Ecto neural progenitor cell (in vitro differentiated cells): ENCODE results near the gene IGSF6.
"Not testable (repeated sequence)": the region's sequence is repeated elsewhere in the genome, so short reads cannot be mapped to it uniquely, and the experiment has no call there.

Experiments used
- DNase-seq: peaks from one replicate; pipeline ENCODE4 v3.0.0-alpha.2; 2018; ENCODE audit warnings: low spot score

The IGSF6 gene

GRCh38 chr16:21629616-21630539 is 22.5 kb downstream of the IGSF6 start:
- DNase-seq, result not testable (repeated sequence)

GRCh38 chr16:21628772-21629171 is 23.6 kb downstream of the IGSF6 start:
- DNase-seq, result no peak

DNA sequence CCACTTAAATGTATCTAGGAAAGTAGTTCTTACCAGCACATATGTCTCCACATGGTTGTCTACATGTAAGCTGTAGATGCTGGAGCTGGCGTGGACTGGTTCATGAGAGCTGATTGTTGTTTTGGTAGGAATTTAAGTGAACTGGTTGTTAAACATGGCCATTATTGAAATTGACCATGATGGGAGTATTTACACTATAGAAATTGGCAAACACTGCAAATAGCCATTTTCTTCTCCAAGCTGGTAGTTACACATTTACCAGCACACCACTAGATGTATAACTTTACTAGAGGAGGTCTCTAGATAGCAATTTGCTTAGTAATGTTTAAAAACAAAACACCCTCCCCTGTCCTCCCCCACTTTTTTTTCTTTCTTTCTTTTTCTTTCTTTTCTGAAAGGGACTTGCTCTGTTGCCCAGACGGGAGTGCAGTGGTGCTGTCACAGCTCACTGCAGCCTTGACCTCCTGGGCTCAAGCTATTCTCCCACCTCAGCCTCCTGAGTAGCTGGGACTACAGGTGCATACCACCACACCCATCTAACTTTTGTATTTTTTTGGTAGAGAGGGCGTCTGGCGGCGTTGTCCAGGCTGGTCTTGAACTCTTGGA is 24.2 kb downstream of the IGSF6 start:
- DNase-seq, result no peak

- DNase-seq, result no peak
These were observed 25.6 kb downstream of the IGSF6 start for GRCh38 chr16:21626659-21627277.

DNA sequence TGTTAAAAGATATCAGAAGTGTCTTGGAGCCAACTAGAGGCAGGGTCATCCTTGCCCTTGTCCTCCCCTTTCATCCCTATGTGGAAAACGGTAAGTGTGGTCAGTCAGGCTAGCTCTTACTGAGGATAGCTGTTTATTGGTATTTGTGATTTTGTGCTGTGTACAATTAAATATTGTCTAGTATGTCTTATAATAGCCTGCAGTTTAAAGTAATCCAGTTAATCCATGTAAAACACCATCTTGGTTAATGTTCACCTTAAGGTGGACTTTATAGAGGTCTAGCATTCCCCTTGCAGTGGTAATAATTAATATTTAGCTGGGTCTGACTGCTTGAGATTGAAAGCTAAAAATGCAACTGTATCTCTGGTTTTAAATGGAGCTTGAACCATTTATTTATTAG is 27.4 kb downstream of the IGSF6 start:
- DNase-seq, result no peak

DNA sequence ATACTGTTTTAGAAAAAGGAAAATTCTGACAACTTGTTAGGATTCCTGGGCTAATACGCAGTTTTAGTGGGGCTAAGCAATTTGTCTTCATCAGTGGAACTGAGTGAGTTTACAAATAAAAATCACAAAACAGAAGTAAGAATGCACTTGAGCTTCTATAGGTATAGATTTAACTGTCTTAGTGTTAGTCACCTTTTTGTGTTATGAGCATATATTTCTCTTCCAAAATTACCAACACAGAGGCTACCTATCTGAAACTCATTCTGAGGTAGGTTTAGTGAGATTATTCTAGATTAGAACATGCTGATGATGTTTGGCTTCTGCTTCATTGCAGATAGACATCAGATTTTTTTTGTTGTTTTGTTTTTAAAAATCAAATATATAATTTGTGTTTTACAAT is 29.9 kb downstream of the IGSF6 start:
- no peak for DNase-seq

GRCh38 chr16:21620592-21620991 is 31.8 kb downstream of the IGSF6 start:
- DNase-seq, result no peak

GRCh38 chr16:21619765-21620425 is 32.5 kb downstream of the IGSF6 start:
- no peak for DNase-seq

- no peak for DNase-seq
These were observed 34.1 kb downstream of the IGSF6 start for GRCh38 chr16:21618281-21618680.

GRCh38 chr16:21617607-21618006 is 34.8 kb downstream of the IGSF6 start:
- DNase-seq, result no peak

- no peak for DNase-seq
These were observed 37.5 kb downstream of the IGSF6 start for GRCh38 chr16:21614896-21615295.

DNA sequence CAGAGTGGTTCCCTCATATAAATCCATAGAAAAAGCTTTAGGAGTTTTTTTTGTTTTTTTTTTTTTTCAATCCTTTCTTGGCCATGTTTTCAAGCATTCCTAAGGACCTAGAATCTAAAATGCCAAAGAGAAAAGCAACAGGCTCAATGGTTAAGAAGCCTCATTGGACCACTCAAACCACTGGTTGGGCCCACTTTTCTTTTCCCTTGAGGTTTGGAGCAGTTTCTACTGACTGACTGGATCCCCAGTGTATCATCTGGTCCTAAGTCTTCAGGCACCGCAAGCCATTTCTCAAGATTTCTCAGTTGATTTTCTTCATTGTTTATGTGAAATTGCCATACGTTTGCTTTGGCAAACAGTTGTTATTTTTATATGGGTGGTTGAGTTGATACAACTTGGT is 38.6 kb downstream of the IGSF6 start:
- DNase-seq, result no peak

- no peak for DNase-seq
These were observed 39.0 kb downstream of the IGSF6 start for GRCh38 chr16:21613361-21613760.

DNA sequence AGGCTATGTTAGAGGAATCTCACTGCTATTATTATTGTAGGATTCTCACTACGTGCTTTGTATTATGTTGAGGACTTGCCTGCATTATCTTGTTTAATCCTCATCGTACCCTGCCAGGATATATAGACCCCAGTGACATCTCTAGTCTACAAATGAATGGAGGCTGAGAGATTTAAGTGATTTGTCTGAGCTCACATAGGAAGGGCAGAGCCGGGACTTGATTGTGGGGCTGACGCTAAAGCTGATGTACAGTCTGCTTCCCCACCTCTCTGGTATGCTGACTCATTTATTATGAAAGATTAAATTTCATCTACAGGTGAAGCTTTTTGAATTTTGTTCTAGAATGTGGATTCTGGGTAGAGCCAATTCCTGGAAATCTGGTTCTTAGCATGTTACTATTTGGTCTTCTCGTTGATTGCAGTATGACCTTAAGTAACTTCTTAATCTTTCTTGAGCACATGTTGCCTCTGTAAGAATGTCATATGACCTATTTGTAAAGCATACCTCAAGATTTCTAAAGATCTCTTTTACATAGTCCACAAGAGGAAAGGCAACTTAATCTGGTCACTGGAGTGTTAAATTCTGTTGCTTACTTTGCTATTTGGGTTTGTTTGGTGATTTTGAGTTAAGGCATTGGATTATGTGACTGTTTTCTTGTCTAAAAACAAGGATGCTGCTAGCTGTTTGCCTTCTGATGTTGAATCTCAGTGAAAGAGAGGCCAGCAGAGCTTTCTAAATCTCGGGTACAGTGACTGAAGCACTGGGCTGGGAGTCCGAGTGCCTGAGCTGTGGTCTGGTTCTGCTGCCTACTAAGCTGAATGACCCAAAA is 40.6 kb downstream of the IGSF6 start:
- no peak for DNase-seq

GRCh38 chr16:21611198-21611555 is 41.2 kb downstream of the IGSF6 start:
- DNase-seq, result no peak

DNA sequence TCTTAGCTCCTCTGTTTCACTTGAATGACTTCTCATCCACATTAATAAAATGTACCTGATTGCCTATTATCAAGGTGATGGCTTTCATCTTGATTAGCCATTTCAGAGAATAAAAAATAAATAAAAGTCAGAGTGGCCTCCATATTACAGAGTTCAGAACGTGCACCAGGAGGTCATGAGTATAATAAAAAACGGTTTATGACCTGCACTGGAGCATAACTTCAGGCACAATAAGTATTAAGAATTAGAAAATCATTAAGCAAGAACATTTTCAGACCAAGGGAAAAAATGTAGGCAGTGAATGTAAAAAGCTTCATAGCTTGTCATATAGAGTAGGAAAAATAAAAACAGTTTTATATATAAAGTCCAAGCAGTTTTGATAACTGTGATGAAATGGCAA is 41.6 kb downstream of the IGSF6 start:
- no peak for DNase-seq

DNA sequence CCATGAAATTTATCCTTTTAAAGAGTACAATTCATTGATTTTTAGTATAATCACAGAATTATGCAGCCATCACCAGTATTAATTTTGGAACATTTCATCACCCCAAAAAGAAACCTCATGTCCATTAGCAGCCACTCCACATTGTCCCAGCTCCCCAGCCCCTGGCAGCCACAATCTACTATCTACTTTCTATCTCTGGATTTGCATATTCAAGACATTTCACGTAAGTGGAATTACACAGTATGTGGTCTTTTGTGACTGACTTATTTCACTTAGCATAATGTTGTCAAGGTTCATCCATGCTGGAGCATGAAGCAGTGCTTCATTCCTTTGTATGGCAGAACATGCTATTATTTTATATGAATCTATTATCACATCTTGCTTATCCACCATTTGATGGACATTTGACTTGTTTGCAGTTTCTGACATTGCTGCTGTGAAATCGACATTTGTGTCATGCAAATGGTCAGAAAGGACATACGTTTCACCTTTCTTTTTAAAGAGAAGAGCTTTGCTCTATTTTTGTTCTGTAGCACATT is 42.3 kb downstream of the IGSF6 start:
- DNase-seq, result no peak

DNA sequence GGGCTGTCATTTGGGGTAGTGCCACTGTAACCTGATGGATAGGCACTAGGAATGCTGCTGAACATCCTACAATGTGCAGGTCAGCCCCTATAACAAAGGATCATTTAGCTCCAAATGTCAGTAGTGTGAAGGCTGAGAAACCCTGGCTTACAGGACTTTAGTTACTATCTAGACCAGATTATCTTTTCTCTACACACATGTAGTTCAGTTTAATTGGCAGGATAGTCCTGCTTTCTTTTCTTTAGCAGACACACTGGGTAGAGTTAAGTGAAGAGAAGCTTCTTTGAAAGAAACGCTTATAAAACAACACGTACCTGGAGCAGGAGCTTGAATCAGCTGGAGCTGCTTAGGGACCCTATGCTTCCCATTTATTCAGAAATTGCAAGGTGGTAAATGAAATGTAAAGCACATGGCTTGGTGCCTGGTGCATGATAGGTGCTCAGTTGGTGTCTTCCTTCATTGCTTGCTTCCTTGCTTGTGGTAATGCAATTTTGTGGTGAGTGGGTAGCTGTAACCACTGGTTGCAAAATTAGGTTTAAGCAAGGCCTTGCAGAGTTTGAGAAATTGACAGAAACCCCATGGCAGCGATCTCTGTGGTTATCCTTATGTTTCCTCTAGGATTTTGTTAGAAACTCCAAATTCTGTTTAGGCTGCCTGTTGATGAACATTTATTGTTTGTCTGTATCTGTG is 43.6 kb downstream of the IGSF6 start:
- DNase-seq, result no peak

GRCh38 chr16:21605848-21606247 is 46.6 kb downstream of the IGSF6 start:
- DNase-seq, result not testable (repeated sequence)

DNA sequence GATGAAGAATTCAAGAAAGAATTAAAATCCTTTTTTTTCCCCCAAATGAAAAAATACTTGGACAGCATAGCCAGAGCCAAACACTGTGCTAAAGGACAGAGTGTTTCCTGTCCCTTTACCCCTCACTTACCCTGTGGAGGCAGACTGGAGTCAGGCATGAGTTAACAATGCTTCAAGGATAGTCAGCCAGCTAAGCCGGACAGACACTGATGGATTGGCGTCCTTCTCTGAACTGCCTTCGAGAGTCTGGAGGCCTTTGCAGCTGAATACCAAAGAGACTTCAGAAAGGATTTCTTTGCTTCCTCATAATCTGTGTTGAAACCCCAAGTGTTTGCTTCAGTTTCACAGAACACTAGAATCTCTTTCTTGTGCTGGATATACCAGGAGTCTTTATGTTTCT is 48.5 kb downstream of the IGSF6 start:
- DNase-seq, result no peak

DNA sequence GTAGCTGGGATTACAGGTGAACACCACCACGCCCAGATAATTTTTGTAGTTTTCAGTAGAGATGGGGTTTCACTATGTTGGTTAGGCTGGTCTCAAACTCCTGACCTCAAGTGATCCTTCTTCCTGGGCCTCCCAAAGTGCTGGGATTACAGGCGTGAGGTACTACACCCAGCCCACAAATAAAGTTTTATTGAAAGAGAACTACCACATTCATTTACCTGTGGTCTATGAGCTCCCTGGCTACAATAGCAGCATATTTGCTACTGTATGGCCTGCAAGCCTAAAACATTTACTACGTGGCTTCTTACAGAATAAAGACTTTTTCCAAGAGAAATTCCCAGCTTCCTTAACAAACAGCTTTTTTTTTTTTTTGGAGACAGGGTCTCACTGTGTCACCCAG is 49.6 kb downstream of the IGSF6 start:
- no peak for DNase-seq
